Measurements from ENCODE around the gene IL16.

IL16 gene

GRCh38 chr15:81171286-81171685 is 25.4 kb upstream of the IL16 start:
- TF ChIP-seq CTCF (IDR thresholded peaks at IDR 0.05; ENCODE audit: control insufficient read depth, insufficient read depth, low read depth, low read length, missing control alignments): no peak
- DNase-seq (ENCODE audit: low read depth): no peak

GRCh38 chr15:81174125-81174791 is 22.4 kb upstream of the IL16 start:
- no peak overlapping the region for H3K4me3 ChIP-seq (ENCODE audit: control insufficient read depth, low read depth, low read length)
- no peak for DNase-seq (ENCODE audit: low read depth)
- TF ChIP-seq CTCF (IDR thresholded peaks at IDR 0.05; ENCODE audit: control insufficient read depth, insufficient read depth, low read depth, low read length, missing control alignments): no peak

More at GRCh38 chr15:81171286-81171685, 25.4 kb upstream of the IL16 start:
- H3K4me3 ChIP-seq (ENCODE audit: control insufficient read depth, low read depth, low read length): no peak overlapping the region

GRCh38 chr15:81174792-81175327 is 21.8 kb upstream of the IL16 start:
- TF ChIP-seq CTCF (IDR thresholded peaks at IDR 0.05; ENCODE audit: control insufficient read depth, insufficient read depth, low read depth, low read length, missing control alignments): peak; percentile 2
- DNase-seq (ENCODE audit: low read depth): no peak
- no peak overlapping the region for H3K4me3 ChIP-seq (ENCODE audit: control insufficient read depth, low read depth, low read length)

GRCh38 chr15:81175496-81175895 is 21.2 kb upstream of the IL16 start:
- no peak overlapping the region for H3K4me3 ChIP-seq (ENCODE audit: control insufficient read depth, low read depth, low read length)
- no peak for TF ChIP-seq CTCF (IDR thresholded peaks at IDR 0.05; ENCODE audit: control insufficient read depth, insufficient read depth, low read depth, low read length, missing control alignments)
- DNase-seq (ENCODE audit: low read depth): no peak

- no peak for DNase-seq (ENCODE audit: low read depth)
- TF ChIP-seq CTCF (IDR thresholded peaks at IDR 0.05; ENCODE audit: control insufficient read depth, insufficient read depth, low read depth, low read length, missing control alignments): no peak
- H3K4me3 ChIP-seq (ENCODE audit: control insufficient read depth, low read depth, low read length): no peak overlapping the region
These were observed 20.3 kb upstream of the IL16 start for GRCh38 chr15:81176291-81176893.

GRCh38 chr15:81178365-81178764 is 18.3 kb upstream of the IL16 start:
- DNase-seq (ENCODE audit: low read depth): no peak
- no peak for TF ChIP-seq CTCF (IDR thresholded peaks at IDR 0.05; ENCODE audit: control insufficient read depth, insufficient read depth, low read depth, low read length, missing control alignments)
- H3K4me3 ChIP-seq (ENCODE audit: control insufficient read depth, low read depth, low read length): no peak overlapping the region
